Epidermal melanocyte (primary cell): ENCODE data around the gene VIL1.

Experiments
- DNase-seq: peaks from one replicate; pipeline ENCODE4 v3.0.0; 2011; ENCODE audit warnings: low spot score; ENCODE audit not compliant: insufficient read length

VIL1 gene

GRCh38 chr2:218405086-218405745 lies 13.7 kb upstream of the VIL1 start:
- DNase-seq, result no peak

GRCh38 chr2:218405746-218406208 lies 13.1 kb upstream of the VIL1 start:
- DNase-seq, result no peak

GRCh38 chr2:218406209-218406948 lies 12.5 kb upstream of the VIL1 start:
- peak; percentile 95 for DNase-seq

- DNase-seq, result peak; percentile 30
These were observed 11.8 kb upstream of the VIL1 start for GRCh38 chr2:218406949-218407618.

GRCh38 chr2:218407717-218408116 lies 11.2 kb upstream of the VIL1 start:
- DNase-seq, result peak; percentile 9

GRCh38 chr2:218418321-218418716 lies 604 bp upstream of the VIL1 start:
- no peak for DNase-seq

- DNase-seq, result no peak
These were observed 800 bp downstream of the VIL1 start for GRCh38 chr2:218419630-218420216.

GRCh38 chr2:218421027-218421426 lies 2.1 kb downstream of the VIL1 start:
- DNase-seq, result no peak

- DNase-seq, result no peak
These were observed 3.6 kb downstream of the VIL1 start for GRCh38 chr2:218422403-218423086.

- no peak for DNase-seq
These were observed 4.7 kb downstream of the VIL1 start for GRCh38 chr2:218423584-218423983.

- DNase-seq, result no peak
These were observed 6.6 kb downstream of the VIL1 start for GRCh38 chr2:218425531-218425930.

GRCh38 chr2:218427741-218428140 lies 8.8 kb downstream of the VIL1 start:
- no peak for DNase-seq

- no peak for DNase-seq
These were observed 10.1 kb downstream of the VIL1 start for GRCh38 chr2:218428846-218429558.

- no peak for DNase-seq
These were observed 11.2 kb downstream of the VIL1 start for GRCh38 chr2:218429911-218430692.

- DNase-seq, result no peak
These were observed 11.8 kb downstream of the VIL1 start for GRCh38 chr2:218430721-218431120.

GRCh38 chr2:218431878-218432277 lies 13.0 kb downstream of the VIL1 start:
- no peak for DNase-seq

- no peak for DNase-seq
These were observed 13.9 kb downstream of the VIL1 start for GRCh38 chr2:218432676-218433365.

GRCh38 chr2:218434456-218434855 lies 15.5 kb downstream of the VIL1 start:
- DNase-seq, result no peak
